NCI-H1436 treated with DMSO at 0.1 percent for 48 hours (cell line): ENCODE measurements around the gene DCDC2B.
"Not testable (repeated sequence)": the region's sequence is repeated elsewhere in the genome, so short reads cannot be mapped to it uniquely, and the experiment has no call there.

Source experiments
- DNase-seq: peaks from one replicate; lab custom pipeline; 2025; lab: John Stamatoyannopoulos, UW

DCDC2B gene

DNA sequence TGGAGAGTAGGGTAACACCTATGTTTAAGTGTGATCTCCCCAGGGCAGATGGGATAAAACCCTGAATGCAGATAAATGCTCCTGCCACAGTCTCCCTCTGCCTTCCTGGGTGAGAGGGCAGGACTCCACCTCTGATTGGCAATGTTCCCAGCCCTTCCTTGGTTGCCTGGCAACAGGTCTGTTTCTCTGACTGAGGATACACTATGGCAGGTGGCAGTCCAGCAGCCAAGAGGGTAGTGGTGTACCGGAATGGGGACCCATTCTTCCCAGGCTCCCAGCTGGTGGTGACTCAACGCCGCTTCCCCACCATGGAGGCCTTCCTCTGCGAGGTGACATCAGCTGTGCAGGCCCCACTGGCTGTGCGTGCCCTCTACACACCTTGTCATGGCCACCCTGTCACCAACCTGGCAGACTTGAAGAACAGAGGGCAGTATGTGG, at the start of gene DCDC2B:
Gene DCDC2B, plus strand, starts transcription at position 199 of the 438 bp plus-strand sequence. Its CDS starts 5 bp downstream, at position 204.
- DNase-seq: peak; percentile 66

- DNase-seq: no peak
These were observed 49.7 kb upstream of the DCDC2B start for GRCh38 chr1:32159189-32159588.

DNA sequence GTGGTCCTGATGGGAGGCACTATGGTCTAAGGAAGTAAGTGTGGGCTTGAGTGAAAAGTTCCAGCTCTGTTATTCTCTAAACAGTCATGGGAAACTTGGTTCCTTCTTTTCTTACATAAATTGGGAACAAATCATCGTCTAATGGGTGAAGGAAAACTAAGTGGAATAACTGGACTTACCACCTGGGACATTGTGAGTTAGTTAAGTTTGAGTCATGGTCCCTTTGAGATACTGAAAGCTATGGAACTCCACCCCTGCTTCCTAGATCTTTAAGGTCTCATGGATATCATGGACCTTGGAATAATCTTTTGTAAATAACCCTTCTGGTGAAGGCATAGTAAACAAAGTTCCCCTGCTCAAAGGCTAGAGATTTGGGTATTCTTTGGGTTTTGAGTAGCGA, 45.5 kb upstream of the DCDC2B start:
- no peak for DNase-seq

DNA sequence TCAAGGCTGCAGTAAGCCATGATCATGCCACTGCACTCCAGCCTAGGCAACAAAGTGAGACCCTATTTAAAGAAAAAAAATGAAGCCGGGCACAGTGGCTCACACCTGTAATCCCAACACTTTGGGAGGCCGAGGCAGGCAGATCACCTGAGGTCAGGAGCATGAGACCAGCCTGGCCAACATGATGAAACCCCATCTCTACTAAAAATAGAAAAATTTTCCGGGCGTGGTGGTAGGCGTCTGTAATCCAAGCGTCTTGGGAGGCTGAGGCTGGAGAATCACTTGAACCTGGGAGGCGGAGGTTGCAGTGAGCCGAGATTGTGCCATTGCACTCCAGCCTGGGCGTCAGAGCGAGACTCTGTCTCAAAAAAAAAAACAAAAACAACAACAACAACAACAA, 43.3 kb upstream of the DCDC2B start:
- not testable (repeated sequence) for DNase-seq

DNA sequence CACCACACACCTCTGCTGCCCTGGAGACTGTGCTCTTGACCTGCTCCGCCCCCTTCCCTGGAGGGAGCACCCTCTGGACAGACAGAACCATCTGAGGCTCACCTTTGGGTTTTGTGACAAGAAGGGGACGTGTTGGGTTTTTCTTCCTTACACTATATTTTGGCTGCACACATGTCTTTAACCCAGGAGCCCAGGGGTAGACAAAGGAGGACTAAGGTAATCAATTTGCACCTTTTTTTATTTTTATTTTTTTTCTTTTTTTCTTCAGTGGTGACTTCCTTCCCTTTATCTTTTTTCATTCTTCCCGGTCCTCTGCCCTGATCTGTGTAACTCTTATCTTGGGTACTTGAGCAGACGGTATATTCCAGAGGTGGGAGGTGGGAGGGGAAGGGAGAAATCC, 37.9 kb upstream of the DCDC2B start:
- no peak for DNase-seq

GRCh38 chr1:32172621-32173245, 36.2 kb upstream of the DCDC2B start:
- DNase-seq: no peak

- no peak for DNase-seq
These were observed 30.3 kb upstream of the DCDC2B start for GRCh38 chr1:32178380-32179192.

DNA sequence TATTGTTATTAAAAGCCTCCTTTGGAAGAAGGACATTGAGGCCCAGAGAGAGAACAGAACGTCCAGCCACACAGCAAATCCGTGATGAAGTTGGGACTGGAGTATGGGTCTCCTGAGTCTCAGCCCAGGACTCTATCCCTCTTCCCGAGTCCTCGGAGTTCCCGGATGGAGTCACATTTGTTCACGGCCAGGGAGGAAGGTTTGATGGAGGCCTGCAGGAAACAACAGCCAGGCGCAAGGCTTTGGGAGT, 29.8 kb upstream of the DCDC2B start:
- DNase-seq: no peak

DNA sequence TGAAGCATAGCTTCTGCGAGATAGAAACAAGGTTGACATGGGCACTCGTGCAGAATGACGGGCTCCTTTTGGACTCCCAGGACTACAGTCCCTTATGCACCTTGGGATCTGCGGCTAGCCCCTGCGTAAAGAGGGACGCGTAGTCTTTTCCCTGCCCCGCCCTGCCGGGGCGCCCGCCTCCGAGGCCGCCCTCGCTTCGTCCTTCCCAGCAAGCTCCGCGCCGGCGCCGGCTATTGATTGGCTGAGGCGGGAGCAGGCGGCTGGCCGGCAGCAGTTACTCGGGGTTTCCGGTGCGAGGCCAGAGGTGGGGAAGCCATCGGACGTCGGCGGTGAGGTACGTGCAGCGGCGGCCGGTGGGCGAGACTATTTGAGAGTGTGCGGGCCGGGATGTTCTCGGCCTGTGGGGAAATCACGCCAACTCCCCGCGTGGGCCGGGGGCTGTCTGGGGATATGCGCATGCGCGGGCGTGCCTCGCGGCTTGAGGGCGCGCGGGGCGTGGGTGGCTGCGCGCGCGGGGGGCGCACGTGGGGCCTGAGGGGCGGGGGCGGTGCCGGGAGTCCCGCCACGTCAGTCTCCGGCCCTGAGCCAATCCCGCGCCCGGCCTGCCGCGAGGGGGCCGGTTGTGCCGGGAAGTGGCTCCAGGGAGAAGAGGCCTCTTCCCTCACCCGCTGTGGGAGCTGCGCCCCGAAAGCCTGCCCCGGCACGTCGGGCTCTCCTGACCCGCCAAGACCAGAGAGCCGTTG, 29.3 kb upstream of the DCDC2B start, which contains the start of gene TXLNA:
Gene TXLNA, plus strand, starts transcription at position 233 of the 743 bp plus-strand sequence. CDS start 671 bp downstream, outside the sequence.
- peak; percentile 35 for DNase-seq

DNA sequence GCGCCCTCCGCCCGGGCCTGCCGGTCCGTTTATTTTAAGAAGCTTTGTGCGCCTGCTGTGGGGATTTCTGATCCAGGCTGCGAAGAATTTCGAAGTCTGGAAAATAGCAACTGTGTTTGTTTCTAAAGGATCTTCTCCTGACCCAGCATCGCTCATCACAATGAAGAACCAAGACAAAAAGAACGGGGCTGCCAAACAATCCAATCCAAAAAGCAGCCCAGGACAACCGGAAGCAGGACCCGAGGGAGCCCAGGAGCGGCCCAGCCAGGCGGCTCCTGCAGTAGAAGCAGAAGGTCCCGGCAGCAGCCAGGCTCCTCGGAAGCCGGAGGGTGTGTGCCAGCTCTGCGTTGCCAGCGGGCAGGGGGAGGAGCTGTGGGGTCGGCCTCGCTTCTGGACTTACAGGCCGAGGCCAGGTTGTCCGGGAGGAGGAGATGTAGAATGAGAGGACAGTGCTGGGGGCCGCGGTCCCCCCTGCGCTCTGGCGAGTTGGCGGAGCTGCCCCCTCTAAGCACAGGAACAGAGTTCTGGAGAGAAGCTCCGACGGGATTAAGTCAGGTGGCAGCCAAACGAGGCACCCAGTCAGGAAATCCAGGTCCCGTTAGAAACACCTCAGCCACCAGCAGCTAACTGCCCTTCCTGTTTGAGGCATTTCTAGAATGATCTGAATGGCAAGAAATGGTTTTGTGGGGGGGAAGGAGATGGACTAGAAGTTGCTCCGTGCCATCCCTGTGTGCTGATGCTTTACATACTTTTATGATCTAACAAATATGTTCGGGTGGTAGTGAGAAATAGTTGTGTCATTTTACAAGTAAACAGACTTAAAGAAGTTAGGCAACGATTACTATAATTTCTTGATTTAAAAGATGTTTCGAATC, 28.5 kb upstream of the DCDC2B start:
- no peak for DNase-seq

- no peak for DNase-seq
These were observed 27.8 kb upstream of the DCDC2B start for GRCh38 chr1:32181065-32181464.

DNA sequence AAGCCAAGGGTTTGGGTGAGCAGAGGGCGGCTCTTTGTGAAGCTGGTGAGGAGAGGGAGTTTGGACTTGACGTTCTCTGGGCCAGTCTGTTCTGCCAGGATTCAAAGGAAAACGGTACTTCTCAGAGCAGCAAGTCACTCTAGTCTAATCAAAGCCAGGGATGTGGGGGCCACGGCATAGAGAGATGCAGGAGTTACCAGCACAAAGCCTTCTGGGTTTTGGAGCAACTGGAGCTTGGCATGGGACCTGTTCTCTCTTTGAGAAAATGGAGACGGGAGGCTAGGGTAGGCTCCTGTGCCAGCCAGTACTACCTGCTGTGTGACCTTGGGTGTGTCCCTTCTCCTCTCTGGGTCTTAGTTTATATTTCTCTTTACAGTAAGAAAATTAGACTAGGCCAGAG, 27.3 kb upstream of the DCDC2B start:
- DNase-seq: no peak

DNA sequence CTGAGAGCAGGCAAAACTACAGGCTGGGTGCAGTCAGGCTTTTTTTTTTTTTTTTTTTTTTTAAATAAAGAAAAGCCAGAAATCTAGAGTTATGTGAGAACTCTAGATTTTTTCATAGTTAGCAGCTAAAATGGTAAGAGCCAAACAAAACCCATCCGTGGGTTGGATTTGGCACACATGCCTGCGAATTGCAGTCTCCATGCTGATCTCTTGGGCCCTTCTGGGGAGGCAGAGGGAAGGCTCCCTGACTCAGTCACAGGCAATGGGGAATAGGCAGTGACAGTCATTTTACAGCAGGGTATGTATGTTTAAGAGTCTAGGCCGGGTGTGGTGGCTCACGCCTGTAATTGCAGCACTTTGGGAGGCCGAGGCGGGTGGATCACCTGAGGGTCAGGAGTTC, 26.8 kb upstream of the DCDC2B start:
- no peak for DNase-seq

- no peak for DNase-seq
These were observed 24.2 kb upstream of the DCDC2B start for GRCh38 chr1:32184650-32185049.

DNA sequence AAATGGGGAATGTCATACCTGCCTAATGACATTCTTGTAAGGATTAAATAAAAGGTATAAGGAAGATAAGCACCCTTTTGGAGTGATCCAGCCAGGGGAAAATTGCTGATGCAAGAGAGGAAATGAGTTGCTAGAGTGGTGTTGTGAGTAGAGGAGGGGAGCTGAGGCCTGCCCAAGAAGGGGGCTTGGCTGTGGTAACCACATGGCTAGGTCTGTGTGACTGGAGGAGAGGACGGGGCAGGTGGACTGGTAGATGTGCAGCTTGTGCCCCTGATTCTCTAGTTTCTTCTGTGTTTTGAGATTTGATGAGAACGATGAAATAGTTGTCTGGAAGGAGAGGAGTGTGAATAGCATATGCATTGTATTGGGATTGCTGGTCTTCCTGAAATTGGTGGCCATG, 22.8 kb upstream of the DCDC2B start:
- no peak for DNase-seq

DNA sequence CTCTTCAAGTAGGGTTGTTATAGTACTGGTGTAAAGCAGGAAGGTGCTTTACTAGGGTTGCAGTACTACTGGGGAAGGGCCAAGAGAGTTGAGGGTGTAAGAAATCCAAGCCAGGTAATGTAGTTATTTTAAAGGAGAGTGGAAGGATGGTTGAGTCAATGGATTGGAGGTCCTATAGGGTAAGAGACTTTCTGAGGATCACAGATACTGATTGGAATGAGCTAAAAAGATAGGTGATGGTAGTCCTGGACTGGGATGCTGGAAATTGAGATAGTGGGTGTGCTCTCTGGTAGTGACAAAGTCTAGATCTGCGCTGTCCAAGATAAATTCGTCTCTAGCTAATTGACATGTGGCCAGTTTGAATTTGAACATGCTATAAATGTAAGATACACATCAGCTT, 22.4 kb upstream of the DCDC2B start:
- no peak for DNase-seq

DNA sequence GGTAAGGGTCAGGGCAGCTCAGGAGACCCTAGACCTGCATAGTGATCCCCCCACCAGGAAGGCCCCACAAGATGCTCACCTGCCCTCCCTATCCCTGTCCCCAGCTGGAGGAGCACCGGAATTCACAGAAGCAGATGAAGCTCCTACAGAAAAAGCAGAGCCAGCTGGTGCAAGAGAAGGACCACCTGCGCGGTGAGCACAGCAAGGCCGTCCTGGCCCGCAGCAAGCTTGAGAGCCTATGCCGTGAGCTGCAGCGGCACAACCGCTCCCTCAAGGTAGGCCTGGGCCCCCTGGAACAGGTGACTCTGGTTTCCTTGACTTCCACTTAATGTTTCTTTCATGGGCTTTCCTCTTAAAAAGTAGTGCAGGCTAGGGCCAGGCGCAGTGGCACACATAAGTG, 21.0 kb upstream of the DCDC2B start:
- no peak for DNase-seq

- no peak for DNase-seq
These were observed 16.5 kb upstream of the DCDC2B start for GRCh38 chr1:32192220-32192948.

GRCh38 chr1:32194984-32195383, 13.9 kb upstream of the DCDC2B start:
- no peak for DNase-seq

- no peak for DNase-seq
These were observed 13.4 kb upstream of the DCDC2B start for GRCh38 chr1:32195531-32195930.
